Measurements from ENCODE around the gene EFCAB6.

The EFCAB6 gene

DNA sequence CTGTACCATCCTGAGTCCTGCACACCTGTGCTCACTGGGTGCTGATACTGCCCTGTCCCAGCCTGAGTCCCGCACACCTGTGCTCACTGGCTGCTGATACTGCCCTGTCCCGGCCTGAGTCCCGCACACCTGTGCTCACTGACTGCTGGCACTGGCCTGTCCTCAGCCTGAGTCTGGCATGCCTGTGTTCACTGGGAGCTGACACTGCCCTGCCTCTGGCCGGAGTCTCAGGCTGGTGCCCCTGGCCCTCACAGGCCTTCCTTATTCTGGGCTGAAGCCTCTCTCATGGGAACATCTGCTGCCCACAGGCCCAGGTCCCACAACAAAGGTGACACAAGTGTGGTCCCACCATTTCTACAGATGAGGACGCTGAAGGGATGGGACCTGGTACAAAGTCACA lies 285.2 kb downstream of the EFCAB6 start:
- in situ Hi-C loops (cut with HindIII; ENCODE audit: low sequenced_read_pairs), result no loop called here
- TF ChIP-seq, protein P1, sequence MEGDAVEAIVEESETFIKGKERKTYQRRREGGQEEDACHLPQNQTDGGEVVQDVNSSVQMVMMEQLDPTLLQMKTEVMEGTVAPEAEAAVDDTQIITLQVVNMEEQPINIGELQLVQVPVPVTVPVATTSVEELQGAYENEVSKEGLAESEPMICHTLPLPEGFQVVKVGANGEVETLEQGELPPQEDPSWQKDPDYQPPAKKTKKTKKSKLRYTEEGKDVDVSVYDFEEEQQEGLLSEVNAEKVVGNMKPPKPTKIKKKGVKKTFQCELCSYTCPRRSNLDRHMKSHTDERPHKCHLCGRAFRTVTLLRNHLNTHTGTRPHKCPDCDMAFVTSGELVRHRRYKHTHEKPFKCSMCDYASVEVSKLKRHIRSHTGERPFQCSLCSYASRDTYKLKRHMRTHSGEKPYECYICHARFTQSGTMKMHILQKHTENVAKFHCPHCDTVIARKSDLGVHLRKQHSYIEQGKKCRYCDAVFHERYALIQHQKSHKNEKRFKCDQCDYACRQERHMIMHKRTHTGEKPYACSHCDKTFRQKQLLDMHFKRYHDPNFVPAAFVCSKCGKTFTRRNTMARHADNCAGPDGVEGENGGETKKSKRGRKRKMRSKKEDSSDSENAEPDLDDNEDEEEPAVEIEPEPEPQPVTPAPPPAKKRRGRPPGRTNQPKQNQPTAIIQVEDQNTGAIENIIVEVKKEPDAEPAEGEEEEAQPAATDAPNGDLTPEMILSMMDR (IDR thresholded peaks at IDR 0.05; ENCODE audit: low read depth, low read length, missing control alignments), result no peak
- no peak overlapping the region for H3K4me3 ChIP-seq (ENCODE audit: low read depth, low read length)
- DNase-seq (ENCODE audit: low read depth), result no peak

DNA sequence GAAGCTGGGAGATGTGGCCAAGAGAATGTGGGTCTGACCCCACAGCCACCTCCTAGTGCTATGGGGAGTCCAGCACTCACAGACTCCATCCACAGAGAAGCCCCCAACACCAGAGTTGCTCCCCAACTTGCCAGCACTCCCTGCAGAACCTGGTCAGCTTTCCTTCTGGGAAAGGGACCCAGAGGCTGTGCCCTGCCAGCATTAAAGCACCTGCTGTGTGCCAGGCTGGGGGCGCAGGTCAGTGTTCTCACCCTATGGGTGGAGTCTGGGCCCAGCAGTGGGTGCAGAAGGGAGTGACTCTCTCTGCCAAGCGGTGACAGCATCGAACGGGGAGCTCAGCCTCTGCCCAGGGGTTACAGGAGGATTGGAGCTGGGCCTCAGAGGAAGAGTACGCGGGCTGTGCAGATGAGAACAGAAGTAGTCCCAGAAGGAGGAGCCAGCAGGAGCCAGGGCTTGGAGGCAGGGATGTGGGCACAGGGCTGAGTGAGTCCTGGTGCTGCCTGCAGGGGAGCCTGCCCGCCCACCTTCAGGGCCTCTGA lies 285.9 kb downstream of the EFCAB6 start:
- in situ Hi-C loops (cut with HindIII; ENCODE audit: low sequenced_read_pairs), result no loop called here
- TF ChIP-seq, protein P1 (IDR thresholded peaks at IDR 0.05; ENCODE audit: low read depth, low read length, missing control alignments), result no peak
- no peak overlapping the region for H3K4me3 ChIP-seq (ENCODE audit: low read depth, low read length)
- DNase-seq (ENCODE audit: low read depth), result no peak

- in situ Hi-C loops (cut with HindIII; ENCODE audit: low sequenced_read_pairs), result no loop called here
- no peak for DNase-seq (ENCODE audit: low read depth)
- no peak overlapping the region for H3K4me3 ChIP-seq (ENCODE audit: low read depth, low read length)
- TF ChIP-seq, protein P1 (IDR thresholded peaks at IDR 0.05; ENCODE audit: low read depth, low read length, missing control alignments), result no peak
Observed at GRCh38 chr22:43521716-43522115, 290.4 kb downstream of the EFCAB6 start.

DNA sequence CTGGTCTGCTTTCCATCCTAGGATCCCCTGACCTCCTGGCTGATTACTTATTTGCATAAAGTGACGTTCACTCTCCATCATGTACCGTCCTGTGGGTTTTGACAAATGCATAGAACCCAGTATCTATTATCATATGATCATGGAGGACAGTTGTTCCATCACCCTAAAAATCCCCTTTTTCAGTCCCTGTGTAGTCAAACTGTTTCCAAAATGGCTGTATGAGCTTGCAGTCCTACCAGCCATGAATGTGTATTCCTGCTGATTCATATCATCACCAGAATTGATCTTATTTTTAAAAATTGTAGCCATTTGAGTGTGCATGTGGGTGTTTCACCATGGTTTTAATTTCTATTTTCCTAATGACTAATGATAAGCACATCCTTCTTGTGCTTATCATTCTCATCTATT lies 291.5 kb downstream of the EFCAB6 start:
- no peak for DNase-seq (ENCODE audit: low read depth)
- no peak overlapping the region for H3K4me3 ChIP-seq (ENCODE audit: low read depth, low read length)
- TF ChIP-seq, protein P1 (IDR thresholded peaks at IDR 0.05; ENCODE audit: low read depth, low read length, missing control alignments), result no peak
- in situ Hi-C loops (cut with HindIII; ENCODE audit: low sequenced_read_pairs), result no loop called here

GRCh38 chr22:43516996-43517635 lies 295.0 kb downstream of the EFCAB6 start:
- TF ChIP-seq, protein P1 (IDR thresholded peaks at IDR 0.05; ENCODE audit: low read depth, low read length, missing control alignments), result no peak
- DNase-seq (ENCODE audit: low read depth), result no peak
- no peak overlapping the region for H3K4me3 ChIP-seq (ENCODE audit: low read depth, low read length)
- in situ Hi-C loops (cut with HindIII; ENCODE audit: low sequenced_read_pairs), result no loop called here

- in situ Hi-C loops (cut with HindIII; ENCODE audit: low sequenced_read_pairs), result no loop called here
- TF ChIP-seq, protein P1 (IDR thresholded peaks at IDR 0.05; ENCODE audit: low read depth, low read length, missing control alignments), result no peak
- H3K4me3 ChIP-seq (ENCODE audit: low read depth, low read length), result no peak overlapping the region
- DNase-seq (ENCODE audit: low read depth), result no peak
Observed at GRCh38 chr22:43516386-43516785, 295.7 kb downstream of the EFCAB6 start.

All from astrocyte of the cerebellum (primary cell).